ENCODE measurements around the gene MEAK7.
A peak's percentile ranks its signal among the peaks of the same experiment; 100 is the strongest.
"Not testable (repeated sequence)": the region's sequence is repeated elsewhere in the genome, so short reads cannot be mapped to it uniquely, and the experiment has no call there.

The MEAK7 gene

GRCh38 chr16:84534815-84535214 lies 30.4 kb upstream of the MEAK7 start:
- DNase-seq: no peak

GRCh38 chr16:84532855-84533486 lies 28.5 kb upstream of the MEAK7 start:
- DNase-seq: no peak

- DNase-seq: peak in 2 of 56 donors; percentile 6 to 17
These were observed 27.8 kb upstream of the MEAK7 start for GRCh38 chr16:84532291-84532724.

GRCh38 chr16:84531671-84532111 lies 27.2 kb upstream of the MEAK7 start:
- no peak for DNase-seq

GRCh38 chr16:84530590-84530989 lies 26.1 kb upstream of the MEAK7 start:
- no peak for DNase-seq

GRCh38 chr16:84529607-84530006 lies 25.1 kb upstream of the MEAK7 start:
- no peak for DNase-seq

- no peak for DNase-seq
These were observed 23.9 kb upstream of the MEAK7 start for GRCh38 chr16:84528322-84528721.

GRCh38 chr16:84527532-84528269 lies 23.2 kb upstream of the MEAK7 start:
- peak in 1 of 56 donors; percentile 24 for DNase-seq

- DNase-seq: peak in 6 of 56 donors; percentile 16 to 45 (median 28)
These were observed 22.5 kb upstream of the MEAK7 start for GRCh38 chr16:84526794-84527531.

- not testable (repeated sequence) for DNase-seq
These were observed 20.6 kb upstream of the MEAK7 start for GRCh38 chr16:84524941-84525581.

GRCh38 chr16:84524346-84524920 lies 20.0 kb upstream of the MEAK7 start:
- DNase-seq: no peak

GRCh38 chr16:84521497-84521770 lies 17.0 kb upstream of the MEAK7 start:
- no peak for DNase-seq

- DNase-seq: no peak
These were observed 16.5 kb upstream of the MEAK7 start for GRCh38 chr16:84520725-84521496.

- no peak for DNase-seq
These were observed 15.4 kb upstream of the MEAK7 start for GRCh38 chr16:84519855-84520254.

GRCh38 chr16:84518804-84519341 lies 14.4 kb upstream of the MEAK7 start:
- DNase-seq: no peak

GRCh38 chr16:84518220-84518619 lies 13.8 kb upstream of the MEAK7 start:
- not testable (repeated sequence) for DNase-seq

GRCh38 chr16:84517366-84517765 lies 12.9 kb upstream of the MEAK7 start:
- no peak for DNase-seq

- no peak for DNase-seq
These were observed 10.7 kb upstream of the MEAK7 start for GRCh38 chr16:84514874-84515835.

- no peak for DNase-seq
These were observed 9.9 kb upstream of the MEAK7 start for GRCh38 chr16:84514295-84514873.
